HG02938 (cell line): Measurements from ENCODE around the gene CDHR3.
"Not testable (repeated sequence)": the region's sequence is repeated elsewhere in the genome, so short reads cannot be mapped to it uniquely, and the experiment has no call there.

Experiments
- ATAC-seq: cut with Tn5 transposase; IDR thresholded peaks from one replicate; pipeline ENCODE4 v1.9.1; 2021; ENCODE audit warnings: mild to moderate bottlenecking, moderate library complexity; ENCODE audit not compliant: unreplicated experiment

Gene CDHR3

DNA sequence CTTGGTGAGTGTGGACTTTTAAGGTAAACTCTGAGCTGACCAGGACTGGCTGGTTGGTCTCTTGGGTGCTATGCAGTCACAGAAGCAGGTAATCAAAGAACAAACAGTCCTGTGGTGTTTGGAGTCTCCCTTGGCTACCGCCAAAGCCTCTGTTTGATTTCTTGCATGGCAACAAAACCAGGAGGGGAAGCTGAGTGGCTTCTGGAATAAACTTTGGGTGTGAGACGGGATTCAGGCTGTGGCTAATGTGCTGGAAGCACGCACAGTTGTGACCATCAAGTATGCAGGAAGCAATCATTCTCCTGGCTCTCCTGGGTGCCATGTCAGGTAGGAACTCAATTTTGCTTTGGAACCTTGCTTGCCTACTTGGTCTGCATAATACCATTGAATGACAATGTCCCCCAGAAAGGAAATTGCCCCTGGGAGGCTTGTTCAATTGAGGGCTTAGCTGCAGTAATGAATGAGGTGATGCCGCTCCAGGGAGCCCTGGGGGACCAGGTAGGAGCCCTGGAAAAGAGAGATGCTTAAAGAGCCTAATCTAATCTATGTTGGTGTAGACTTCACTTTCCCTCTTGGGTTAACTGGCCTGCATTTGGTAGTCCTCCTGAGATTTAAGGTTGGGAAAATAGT, at the start of gene CDHR3:
CDHR3 (plus strand) TSS at position 227 of the 630 bp plus-strand sequence; CDS start at position 282, 55 bp downstream.
- ATAC-seq = no peak

DNA sequence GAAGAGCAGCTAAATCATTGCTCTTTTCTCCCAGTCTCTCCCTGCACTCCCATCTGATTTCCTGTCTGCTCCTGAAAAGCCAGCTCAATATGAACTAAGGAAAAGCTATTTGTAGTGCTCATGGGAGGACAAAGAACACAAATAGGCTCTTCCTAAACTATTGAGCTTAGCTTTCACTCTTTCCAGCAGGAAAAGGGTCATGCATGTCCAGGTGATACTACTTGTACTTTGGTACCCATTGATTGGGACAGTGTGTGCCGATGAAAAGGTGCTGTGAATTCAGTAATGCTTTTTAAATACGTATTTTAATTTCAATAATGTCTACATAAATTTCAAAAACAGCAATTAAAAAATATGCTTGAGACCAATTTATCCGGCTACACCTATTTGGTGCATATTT, 49.1 kb upstream of the CDHR3 start:
- no peak for ATAC-seq

DNA sequence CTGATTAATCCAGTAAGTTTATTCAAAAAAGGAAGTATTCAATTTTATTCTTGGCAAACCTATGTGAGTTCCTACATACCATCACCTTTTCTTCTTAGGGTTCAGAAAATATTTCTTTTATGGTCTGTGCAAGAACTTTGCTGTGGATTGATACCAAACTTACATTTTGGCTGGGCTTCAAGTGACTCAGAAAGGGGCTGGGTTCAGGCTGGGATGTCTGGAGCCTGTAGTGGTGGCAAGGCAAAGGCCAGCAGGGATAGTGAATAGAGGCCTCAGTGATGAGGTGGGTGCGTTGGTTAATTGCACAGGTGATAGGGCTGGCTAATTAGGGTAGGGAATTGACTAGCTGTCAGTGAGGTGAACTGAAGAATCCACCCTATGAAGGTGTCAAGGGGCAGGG, 46.5 kb upstream of the CDHR3 start:
- ATAC-seq = no peak

DNA sequence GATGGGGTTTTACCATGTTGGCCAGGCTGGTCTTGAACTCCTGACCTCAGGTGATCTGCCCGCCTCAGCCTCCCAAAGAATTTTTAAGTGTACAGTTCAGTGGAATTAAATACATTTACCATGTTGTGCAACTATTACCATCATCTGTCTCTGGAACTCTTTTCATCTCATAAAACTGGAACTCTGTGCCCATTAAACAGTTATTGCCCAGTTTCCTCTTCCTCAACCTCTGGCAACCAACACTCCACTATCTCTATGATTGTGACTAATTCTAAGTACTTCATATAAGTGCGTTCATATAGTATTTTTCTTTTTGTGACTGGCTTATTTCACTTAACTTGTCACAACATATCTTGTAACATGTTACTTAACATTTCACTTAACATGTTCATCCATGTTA, 45.4 kb upstream of the CDHR3 start:
- no peak for ATAC-seq

- ATAC-seq = no peak
Measured at GRCh38 chr7:105920766-105921165, 42.3 kb upstream of the CDHR3 start.

DNA sequence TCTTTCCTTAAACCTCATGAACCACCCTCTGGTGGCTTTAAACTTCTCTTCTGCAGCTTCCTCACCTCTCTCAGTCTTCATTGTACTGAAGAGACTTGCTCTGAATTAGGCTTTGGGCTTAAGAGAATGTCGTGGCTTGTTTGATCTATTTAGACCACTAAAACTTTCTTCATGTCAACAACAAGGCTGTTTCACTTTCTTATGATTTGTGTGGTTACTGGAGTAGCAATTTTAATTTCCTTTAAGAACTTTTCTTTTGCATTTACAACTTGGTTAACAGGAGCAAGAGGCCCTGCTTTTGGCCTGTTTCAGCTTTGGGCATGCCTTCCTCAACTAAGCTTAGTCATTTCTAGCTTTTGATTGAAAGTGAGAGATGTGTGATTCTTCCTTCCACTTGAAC, 38.1 kb upstream of the CDHR3 start:
- peak; percentile 62 for ATAC-seq

GRCh38 chr7:105926131-105926530, 36.9 kb upstream of the CDHR3 start:
- no peak for ATAC-seq

- ATAC-seq = no peak
Measured at GRCh38 chr7:105931179-105931578, 31.9 kb upstream of the CDHR3 start.

DNA sequence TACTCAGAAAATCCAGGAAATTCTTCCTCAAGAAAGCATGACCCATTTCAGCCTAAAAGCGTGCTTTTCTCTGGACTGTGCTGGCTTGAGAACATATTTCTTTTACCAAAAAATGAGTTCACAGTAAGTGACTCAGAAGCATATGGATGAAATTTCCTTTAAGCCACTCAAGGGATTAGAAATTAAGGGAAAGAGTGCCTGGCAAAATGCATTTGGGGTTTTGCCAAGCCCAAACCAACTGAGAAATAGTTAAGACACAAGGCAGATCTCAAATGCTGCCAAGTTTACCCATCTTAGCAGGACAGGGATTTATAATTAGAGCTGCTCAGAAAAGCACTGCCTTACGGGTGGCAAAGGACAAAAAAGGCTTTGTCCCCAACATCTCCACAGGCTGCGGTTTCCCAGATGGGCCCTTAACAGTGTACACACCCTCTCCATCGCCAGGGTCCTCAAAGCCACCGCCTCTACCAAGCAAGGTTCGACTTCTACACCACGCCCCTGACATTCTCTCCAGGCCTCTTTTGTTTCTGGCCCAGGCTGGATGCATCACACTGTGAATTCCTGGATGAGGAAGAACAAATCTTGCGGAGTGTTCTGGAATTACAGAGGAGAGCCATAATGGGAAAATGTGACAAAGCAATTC, 30.1 kb upstream of the CDHR3 start:
- ATAC-seq = no peak

DNA sequence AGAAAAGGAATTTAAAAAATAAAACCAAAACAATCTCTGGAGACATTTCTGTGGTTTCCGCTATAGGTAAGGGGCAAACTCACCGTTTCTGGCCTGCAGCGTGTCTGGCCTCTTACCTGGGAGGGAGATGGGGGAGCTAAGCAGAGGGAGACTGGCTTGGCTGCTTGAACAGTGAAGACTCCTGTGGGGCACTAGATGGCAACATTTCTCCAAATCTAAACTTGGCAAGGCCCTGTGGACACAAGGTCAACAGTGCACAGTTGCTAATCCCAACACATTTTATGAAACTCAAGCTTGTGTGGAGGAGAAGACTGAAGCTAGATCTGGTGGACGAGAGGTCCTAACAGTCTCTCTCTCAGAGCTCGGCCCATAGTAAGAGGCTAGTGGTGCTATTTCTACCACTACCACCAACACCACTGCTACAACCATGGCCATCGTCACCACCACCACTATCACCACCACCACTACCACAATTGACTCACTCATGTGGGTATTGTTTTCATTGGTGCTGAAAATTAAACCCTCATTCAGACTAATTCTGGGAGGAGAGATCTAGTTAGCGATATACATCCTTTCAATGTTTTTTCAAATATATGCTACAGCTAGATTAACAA, 28.4 kb upstream of the CDHR3 start:
- ATAC-seq = no peak

GRCh38 chr7:105935250-105935649, 27.8 kb upstream of the CDHR3 start:
- ATAC-seq = no peak

GRCh38 chr7:105937411-105937810, 25.7 kb upstream of the CDHR3 start:
- no peak for ATAC-seq

- no peak for ATAC-seq
Measured at GRCh38 chr7:105940109-105940508, 23.0 kb upstream of the CDHR3 start.

DNA sequence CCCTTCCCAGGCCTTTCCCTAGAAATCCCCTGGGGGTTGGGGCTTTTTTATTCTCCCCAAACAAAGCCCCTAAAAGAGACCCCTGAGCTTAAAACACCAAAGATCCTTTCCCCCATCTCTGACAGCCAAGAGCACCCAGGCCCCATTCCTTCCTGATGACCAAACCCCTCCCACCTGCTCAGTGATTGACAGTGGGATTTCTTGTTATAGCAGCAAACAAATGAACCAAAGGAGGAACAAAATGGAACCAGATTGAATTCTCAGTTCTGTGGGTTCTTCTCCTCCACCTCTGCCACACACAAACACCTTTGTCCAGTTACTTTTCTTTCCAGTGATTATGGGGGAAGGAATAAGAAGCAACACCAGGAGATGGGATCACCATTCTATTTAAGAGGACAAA, 21.5 kb upstream of the CDHR3 start:
- ATAC-seq = no peak

DNA sequence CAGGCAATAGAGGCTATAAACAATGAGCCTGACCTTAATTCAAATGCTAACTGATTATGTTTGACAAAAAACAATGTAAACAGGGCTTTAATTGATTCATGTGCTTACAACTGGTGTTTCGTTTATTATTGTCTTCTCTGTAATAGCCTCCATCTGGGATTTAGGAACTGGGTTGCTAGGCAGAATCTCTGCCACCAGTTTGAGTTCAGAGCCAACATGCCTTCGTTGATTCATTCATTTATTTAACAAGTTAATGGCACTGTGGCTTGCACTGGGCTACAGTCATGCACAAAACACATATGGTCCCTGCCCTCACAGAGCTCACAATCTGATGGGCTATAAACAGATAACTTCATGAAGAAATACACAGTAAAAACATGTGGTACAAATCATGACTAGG, 19.6 kb upstream of the CDHR3 start:
- ATAC-seq = no peak

DNA sequence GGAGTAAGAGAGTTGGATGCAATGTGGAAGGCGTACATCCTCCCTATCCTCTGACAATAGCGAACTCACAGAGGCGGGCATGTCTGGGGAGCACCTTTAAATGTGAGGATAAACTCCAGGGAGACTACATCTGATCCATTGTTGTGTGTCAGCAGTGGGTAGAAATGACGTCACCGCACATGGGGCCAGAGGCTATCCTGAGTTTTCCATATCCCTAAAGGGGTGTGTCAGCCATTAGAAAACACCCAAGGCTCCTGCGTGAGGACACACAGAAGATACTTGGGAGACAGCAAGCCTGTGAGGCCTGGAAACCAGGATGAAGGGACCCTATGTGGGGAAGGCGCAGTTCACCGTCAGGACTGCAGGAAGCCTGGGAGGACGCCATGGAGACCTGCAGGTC, 17.2 kb upstream of the CDHR3 start:
- no peak for ATAC-seq

DNA sequence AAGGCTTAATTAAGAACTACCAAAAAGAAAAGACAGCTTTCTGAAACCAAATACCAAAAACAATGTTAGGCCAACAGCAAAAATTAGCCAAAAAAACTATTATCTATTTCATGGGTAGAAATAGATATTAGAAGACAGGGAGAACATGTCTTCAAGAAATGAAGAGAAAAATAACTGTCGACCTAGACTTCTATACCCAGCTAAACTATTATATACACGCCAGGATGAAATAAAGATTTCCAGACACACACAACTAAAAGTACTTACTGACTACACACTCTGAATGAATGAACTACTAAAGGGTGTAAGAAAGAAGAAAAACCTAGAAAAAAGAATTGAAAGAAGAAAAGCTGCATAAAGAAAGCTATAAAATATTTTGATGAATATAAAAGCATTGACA, 11.5 kb upstream of the CDHR3 start:
- no peak for ATAC-seq

DNA sequence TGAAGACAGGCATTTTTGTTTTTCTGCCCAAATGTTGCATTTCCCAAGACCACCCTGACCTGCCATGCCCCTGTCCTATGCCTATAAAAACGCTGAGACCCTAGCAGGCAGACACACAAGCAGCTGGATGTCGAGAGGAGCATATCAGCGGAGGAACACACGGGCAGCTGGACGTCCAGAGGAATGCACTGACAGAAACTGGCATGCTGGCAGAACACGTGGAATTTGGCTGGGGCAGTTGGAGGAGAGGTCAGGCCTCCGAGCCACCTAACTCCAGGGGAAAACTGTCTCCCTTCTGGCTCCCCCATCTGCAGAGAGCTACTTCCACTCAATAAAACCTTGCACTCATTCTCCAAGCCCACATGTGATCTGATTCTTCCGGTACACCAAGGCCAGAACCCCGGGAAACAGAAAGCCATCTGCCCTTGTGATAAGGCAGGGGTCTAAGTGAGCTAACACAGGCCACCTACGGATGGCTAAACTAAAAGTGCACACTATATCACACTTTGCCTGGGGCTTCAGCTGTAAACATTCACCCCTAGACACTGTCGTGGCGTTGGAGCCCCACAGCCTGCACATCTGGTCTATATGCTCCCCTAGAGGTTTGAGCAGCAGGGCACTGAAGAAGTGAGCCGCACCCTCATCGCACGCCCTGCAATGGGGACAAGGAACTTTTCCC, 10.0 kb upstream of the CDHR3 start:
- ATAC-seq = no peak

DNA sequence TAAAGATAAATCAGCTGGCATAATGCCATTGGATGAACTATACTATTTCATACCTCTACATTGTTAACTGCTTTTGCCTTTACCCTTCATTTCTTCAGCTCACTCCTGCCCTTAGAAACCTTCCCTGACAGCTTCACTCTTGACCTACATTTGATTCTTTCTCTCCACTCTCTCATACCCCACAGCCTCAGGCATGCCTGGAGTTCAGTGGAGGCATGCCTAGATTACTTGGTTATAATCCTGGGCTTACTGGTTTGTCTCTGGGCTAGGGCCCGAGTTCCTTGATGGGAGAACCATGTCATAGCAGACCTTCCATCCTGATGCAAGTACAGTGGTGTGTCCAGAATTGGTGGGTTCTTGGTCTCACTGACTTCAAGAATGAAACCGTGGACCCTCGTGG, 8.4 kb upstream of the CDHR3 start:
- ATAC-seq = no peak

GRCh38 chr7:105955651-105956466, 7.2 kb upstream of the CDHR3 start:
- not testable (repeated sequence) for ATAC-seq

- ATAC-seq = no peak
Measured at GRCh38 chr7:105958012-105958411, 5.1 kb upstream of the CDHR3 start.
